KMS-11 (cell line): Measurements from ENCODE around the gene GABRR2.

Experiments used
- H2AFZ ChIP-seq: fragments of 200-600 bp; sonication (generic); 2 replicates; pipeline ENCODE4 v1.6.1; 2016; ENCODE audit warnings: antibody characterized with exemption, mixed run types, low read depth
- H3K27ac ChIP-seq: fragments of 200-600 bp; sonication (generic); 2 replicates; pipeline ENCODE4 v1.6.1; 2016; ENCODE audit warnings: mild to moderate bottlenecking, mixed run types
- H3K27me3 ChIP-seq: fragments of 200-600 bp; sonication (generic); 2 replicates; pipeline ENCODE4 v1.6.1; 2017; ENCODE audit warnings: mild to moderate bottlenecking, low read depth, mixed run types, moderate library complexity; ENCODE audit not compliant: insufficient read depth
- H3K36me3 ChIP-seq: fragments of 200-600 bp; sonication (generic); 2 replicates; pipeline ENCODE4 v1.6.1; 2017; ENCODE audit warnings: mild to moderate bottlenecking, mixed run types; ENCODE audit not compliant: insufficient read depth
- H3K4me1 ChIP-seq: fragments of 200-600 bp; sonication (generic); 2 replicates; pipeline ENCODE4 v1.6.1; 2016; ENCODE audit warnings: mild to moderate bottlenecking, low read depth, mixed run types; ENCODE audit not compliant: poor library complexity, severe bottlenecking
- H3K4me2 ChIP-seq: fragments of 200-600 bp; sonication (generic); 2 replicates; pipeline ENCODE4 v1.7.0; 2016; ENCODE audit warnings: mild to moderate bottlenecking, mixed run types
- H3K4me3 ChIP-seq: fragments of 200-600 bp; sonication (generic); IDR thresholded peaks from 2 replicates; pipeline ENCODE4 v1.6.1; 2017; ENCODE audit warnings: low read depth, low read length, mixed read lengths; ENCODE audit not compliant: insufficient read depth
- H3K79me2 ChIP-seq: fragments of 200-600 bp; sonication (generic); 2 replicates; pipeline ENCODE4 v1.6.1; 2016; ENCODE audit warnings: low read depth, mixed run types; ENCODE audit not compliant: insufficient read depth
- H3K9ac ChIP-seq: fragments of 200-600 bp; sonication (generic); 2 replicates; pipeline ENCODE4 v1.6.1; 2016; ENCODE audit warnings: mild to moderate bottlenecking, mixed run types
- H4K20me1 ChIP-seq: fragments of 200-600 bp; sonication (generic); 2 replicates; pipeline ENCODE4 v1.6.1; 2016; ENCODE audit warnings: mild to moderate bottlenecking, mixed run types; ENCODE audit not compliant: insufficient read depth
- TF ChIP-seq, protein P1 (sequence below): fragments of 200-600 bp; sonication (generic); conservative IDR thresholded peaks from 2 replicates; pipeline ENCODE4 v1.6.1; 2017; ENCODE audit warnings: low read depth, mild to moderate bottlenecking, antibody characterized with exemption, low read length, moderate library complexity, mixed read lengths

Gene GABRR2

GRCh38 chr6:89359561-89359960 lies 44.5 kb upstream of the GABRR2 start:
- no peaks in the 10 kb centered on the region for H3K36me3 ChIP-seq
- H3K4me2 ChIP-seq = peak overlapping the region; percentile 97
- H3K27me3 ChIP-seq = no peaks in the 10 kb centered on the region
- peaks cover 5% of the 10 kb centered on the region; the same call in 1 of the 2 replicates for H3K79me2 ChIP-seq
- no peak overlapping the region for H3K4me3 ChIP-seq
- no peak overlapping the region for H2AFZ ChIP-seq
- H4K20me1 ChIP-seq = no peaks in the 10 kb centered on the region
- peak overlapping the region; percentile 87 for H3K27ac ChIP-seq
- TF ChIP-seq, protein P1, sequence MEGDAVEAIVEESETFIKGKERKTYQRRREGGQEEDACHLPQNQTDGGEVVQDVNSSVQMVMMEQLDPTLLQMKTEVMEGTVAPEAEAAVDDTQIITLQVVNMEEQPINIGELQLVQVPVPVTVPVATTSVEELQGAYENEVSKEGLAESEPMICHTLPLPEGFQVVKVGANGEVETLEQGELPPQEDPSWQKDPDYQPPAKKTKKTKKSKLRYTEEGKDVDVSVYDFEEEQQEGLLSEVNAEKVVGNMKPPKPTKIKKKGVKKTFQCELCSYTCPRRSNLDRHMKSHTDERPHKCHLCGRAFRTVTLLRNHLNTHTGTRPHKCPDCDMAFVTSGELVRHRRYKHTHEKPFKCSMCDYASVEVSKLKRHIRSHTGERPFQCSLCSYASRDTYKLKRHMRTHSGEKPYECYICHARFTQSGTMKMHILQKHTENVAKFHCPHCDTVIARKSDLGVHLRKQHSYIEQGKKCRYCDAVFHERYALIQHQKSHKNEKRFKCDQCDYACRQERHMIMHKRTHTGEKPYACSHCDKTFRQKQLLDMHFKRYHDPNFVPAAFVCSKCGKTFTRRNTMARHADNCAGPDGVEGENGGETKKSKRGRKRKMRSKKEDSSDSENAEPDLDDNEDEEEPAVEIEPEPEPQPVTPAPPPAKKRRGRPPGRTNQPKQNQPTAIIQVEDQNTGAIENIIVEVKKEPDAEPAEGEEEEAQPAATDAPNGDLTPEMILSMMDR = no peak
- H3K9ac ChIP-seq = no peak overlapping the region; the same call in 1 of the 2 replicates
- peaks cover 81% of the 10 kb centered on the region for H3K4me1 ChIP-seq

- no peaks in the 10 kb centered on the region for H4K20me1 ChIP-seq
- H2AFZ ChIP-seq = no peak overlapping the region
- no peak overlapping the region for H3K4me3 ChIP-seq
- H3K79me2 ChIP-seq = peaks cover 25% of the 10 kb centered on the region
- TF ChIP-seq, protein P1 = no peak
- peaks cover 85% of the 10 kb centered on the region for H3K4me1 ChIP-seq
- no peaks in the 10 kb centered on the region for H3K36me3 ChIP-seq
- H3K27ac ChIP-seq = peak overlapping the region; percentile 87
- peak overlapping the region; percentile 97 for H3K4me2 ChIP-seq
- H3K9ac ChIP-seq = peak overlapping the region; percentile 56; the same call in 1 of the 2 replicates
- no peaks in the 10 kb centered on the region for H3K27me3 ChIP-seq
Observed at GRCh38 chr6:89357390-89357789, 42.3 kb upstream of the GABRR2 start.

DNA sequence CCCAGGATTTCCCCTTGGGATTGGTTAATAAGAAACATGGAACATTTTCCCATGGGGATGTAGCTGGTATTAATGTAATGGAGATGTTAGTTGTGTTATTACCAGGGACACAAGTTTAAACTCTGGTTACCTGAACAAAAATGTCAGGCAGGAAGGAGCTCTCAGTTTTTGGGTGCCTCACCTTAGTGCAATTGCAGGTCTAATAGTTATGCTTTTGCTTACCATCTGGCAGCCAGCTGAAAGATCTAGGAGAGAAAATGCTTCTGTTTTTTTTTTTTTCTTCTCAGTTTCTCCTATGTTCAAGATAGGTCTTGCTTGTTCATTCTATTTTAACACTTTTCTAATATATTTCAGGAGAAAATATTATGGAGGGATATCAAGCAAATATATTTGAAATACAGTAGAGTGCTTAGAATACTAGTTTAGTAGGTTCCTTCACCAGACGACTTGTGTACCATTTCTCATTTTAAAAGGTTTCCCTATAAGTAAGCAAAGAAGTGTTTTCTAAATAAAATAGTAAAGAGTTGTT lies 41.6 kb upstream of the GABRR2 start:
- peak overlapping the region; percentile 97 for H3K4me2 ChIP-seq
- TF ChIP-seq, protein P1 = no peak
- H4K20me1 ChIP-seq = no peaks in the 10 kb centered on the region
- H3K9ac ChIP-seq = peak overlapping the region; percentile 56
- no peaks in the 10 kb centered on the region for H3K36me3 ChIP-seq
- H3K4me1 ChIP-seq = peaks cover 82% of the 10 kb centered on the region
- no peak overlapping the region for H3K4me3 ChIP-seq
- H2AFZ ChIP-seq = no peak overlapping the region
- H3K27me3 ChIP-seq = no peaks in the 10 kb centered on the region
- H3K27ac ChIP-seq = peak overlapping the region; percentile 87
- H3K79me2 ChIP-seq = peaks cover 32% of the 10 kb centered on the region

- Histone ChIP-seq H3K9ac (peak overlapping the region; percentile 56; the same call in 1 of the 2 replicates), H3K27ac (peak overlapping the region; percentile 87), H4K20me1 (no peaks in the 10 kb centered on the region), H3K4me2 (peak overlapping the region; percentile 97), H3K4me3 (no peak overlapping the region), H3K79me2 (peaks cover 42% of the 10 kb centered on the region), H3K27me3 (no peaks in the 10 kb centered on the region), H2AFZ (no peak overlapping the region), H3K4me1 (peaks cover 72% of the 10 kb centered on the region), H3K36me3 (no peaks in the 10 kb centered on the region)
- TF ChIP-seq, protein P1 = no peak
Observed at GRCh38 chr6:89355511-89356194, 40.6 kb upstream of the GABRR2 start.
